ENCODE data around the gene CUL1. TPM values are rescaled to one million over a fixed set of nuclear protein-coding genes. Genes with fewer than 3 reads are reported as not detected.
A peak's percentile ranks its signal among the peaks of the same experiment; 100 is the strongest.

Gene CUL1
- 10 to 100 TPM; 38.9 to 61.2 (median 49.4) TPM for total RNA-seq

DNA sequence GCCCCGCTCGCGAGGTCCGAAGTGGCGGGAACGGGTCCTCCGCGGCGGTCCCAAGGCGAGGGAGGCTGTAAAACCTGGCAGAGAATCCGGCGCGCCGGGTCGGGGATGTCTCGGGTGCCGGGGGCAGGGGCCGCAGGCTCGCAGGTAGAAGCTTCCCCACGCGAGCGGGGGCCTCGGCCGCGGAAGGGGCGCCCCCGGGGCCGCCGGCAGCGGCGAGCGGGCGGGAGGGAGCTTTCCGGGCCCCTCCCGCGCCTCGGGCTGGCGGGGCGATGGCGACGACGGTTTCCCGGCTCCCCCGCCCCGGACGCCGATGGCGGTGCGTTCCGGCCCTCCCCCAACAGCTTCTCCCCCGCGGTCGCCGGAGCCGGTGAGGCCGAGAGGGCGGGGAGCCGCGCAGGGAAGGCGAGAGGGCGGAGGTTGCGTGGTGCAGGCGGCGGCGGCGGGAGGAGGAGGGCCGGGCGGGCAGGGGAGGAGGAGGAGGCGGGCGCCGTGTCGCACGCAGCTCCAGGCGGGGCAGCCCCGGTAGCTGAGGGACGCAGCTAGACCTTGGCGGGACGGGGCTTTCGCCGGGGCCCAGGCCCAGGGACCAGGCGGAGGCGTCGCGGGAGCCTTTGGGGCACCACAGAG is at the start of gene CUL1:
CUL1 (plus strand) TSS at position 507 of the 627 bp plus-strand sequence. CDS start 31,220 bp downstream, outside the sequence.
- intact Hi-C loops (cut with DNase I; ENCODE audit: low total_unique reads): no loop called here
- H3K4me1 ChIP-seq: peaks cover 0 to 4% of the 10 kb centered on the region in 2 donors
- no peaks in the 10 kb centered on the region for H3K27me3 ChIP-seq
- H3K9me3 ChIP-seq: no peaks in the 10 kb centered on the region
- DNase-seq: peak; percentile 82 to 83
- TF ChIP-seq, protein P1, sequence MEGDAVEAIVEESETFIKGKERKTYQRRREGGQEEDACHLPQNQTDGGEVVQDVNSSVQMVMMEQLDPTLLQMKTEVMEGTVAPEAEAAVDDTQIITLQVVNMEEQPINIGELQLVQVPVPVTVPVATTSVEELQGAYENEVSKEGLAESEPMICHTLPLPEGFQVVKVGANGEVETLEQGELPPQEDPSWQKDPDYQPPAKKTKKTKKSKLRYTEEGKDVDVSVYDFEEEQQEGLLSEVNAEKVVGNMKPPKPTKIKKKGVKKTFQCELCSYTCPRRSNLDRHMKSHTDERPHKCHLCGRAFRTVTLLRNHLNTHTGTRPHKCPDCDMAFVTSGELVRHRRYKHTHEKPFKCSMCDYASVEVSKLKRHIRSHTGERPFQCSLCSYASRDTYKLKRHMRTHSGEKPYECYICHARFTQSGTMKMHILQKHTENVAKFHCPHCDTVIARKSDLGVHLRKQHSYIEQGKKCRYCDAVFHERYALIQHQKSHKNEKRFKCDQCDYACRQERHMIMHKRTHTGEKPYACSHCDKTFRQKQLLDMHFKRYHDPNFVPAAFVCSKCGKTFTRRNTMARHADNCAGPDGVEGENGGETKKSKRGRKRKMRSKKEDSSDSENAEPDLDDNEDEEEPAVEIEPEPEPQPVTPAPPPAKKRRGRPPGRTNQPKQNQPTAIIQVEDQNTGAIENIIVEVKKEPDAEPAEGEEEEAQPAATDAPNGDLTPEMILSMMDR (IDR thresholded peaks at IDR 0.05): no peak
- TF ChIP-seq POLR2A (IDR thresholded peaks at IDR 0.05): peak; percentile 39 to 74
- H3K27ac ChIP-seq: peak within 1 kb of the TSS; percentile 92 to 98
- peak within 1 kb of the TSS; percentile 67 to 84 for H3K4me3 ChIP-seq
- no peaks in the 10 kb centered on the region for H3K36me3 ChIP-seq

DNA sequence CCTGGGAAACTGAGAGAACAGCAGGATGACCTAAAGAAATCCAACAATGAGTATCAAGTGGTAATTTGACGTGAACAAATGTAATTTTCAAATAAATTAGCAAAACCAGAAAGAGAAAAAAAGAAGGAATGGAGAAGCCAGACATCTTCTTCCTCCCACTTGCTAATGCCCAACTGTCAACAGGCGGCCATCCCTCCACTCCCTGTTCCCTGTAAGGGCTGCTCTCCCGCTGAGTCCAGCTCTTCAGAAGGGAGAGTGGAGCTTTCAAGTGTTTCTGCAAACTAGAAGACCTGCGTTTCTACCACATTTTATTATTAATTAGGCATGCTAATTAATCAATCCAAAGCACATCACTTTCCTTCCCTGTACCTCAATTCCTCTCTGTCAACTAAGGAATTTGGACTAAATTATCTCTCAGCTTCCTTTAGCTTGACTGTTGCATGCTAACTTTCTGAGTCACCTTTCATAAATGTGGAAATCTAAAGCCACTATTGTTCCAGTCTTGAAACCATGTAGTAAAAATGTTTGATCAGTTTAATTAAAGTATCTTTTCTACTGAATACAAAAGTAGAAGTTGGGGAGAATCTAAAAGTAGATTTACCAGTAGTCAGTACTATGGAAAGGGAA is 48.4 kb upstream of the CUL1 start:
- Histone ChIP-seq H3K4me1 (no peaks in the 10 kb centered on the region), H3K36me3 (no peaks in the 10 kb centered on the region), H3K27ac (no peak overlapping the region), H3K9me3 (no peaks in the 10 kb centered on the region), H3K27me3 (no peaks in the 10 kb centered on the region), H3K4me3 (no peak overlapping the region)
- no peak for TF ChIP-seq POLR2A (IDR thresholded peaks at IDR 0.05)
- TF ChIP-seq, protein P1 (IDR thresholded peaks at IDR 0.05): no peak
- intact Hi-C loops (cut with DNase I; ENCODE audit: low total_unique reads): no loop called here
- DNase-seq: no peak

DNA sequence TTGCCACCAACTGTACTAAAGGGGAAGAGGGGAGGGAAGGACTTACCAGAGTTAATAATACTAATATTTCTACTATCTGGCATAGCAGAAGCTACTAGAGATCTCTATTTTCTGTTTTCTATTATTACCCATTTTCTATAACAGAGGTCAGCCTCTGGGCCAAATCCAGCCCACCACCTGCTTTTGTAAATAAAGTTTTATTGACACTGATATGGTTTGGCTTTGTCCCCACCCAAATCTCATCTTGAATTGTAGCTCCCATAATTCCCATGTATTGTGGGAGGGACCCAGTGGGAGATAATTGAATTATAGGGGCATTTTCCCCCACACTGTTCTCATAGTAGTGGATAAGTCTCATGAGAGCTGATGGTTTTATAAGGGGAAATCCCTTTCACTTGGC is 45.9 kb upstream of the CUL1 start:
- no peak overlapping the region for H3K27ac ChIP-seq
- no peak for DNase-seq
- no peak overlapping the region for H3K4me3 ChIP-seq
- H3K36me3 ChIP-seq: no peaks in the 10 kb centered on the region
- H3K9me3 ChIP-seq: no peaks in the 10 kb centered on the region
- intact Hi-C loops (cut with DNase I; ENCODE audit: low total_unique reads): no loop called here
- TF ChIP-seq POLR2A (IDR thresholded peaks at IDR 0.05): no peak
- TF ChIP-seq, protein P1 (IDR thresholded peaks at IDR 0.05): no peak
- no peaks in the 10 kb centered on the region for H3K27me3 ChIP-seq
- no peaks in the 10 kb centered on the region for H3K4me1 ChIP-seq

DNA sequence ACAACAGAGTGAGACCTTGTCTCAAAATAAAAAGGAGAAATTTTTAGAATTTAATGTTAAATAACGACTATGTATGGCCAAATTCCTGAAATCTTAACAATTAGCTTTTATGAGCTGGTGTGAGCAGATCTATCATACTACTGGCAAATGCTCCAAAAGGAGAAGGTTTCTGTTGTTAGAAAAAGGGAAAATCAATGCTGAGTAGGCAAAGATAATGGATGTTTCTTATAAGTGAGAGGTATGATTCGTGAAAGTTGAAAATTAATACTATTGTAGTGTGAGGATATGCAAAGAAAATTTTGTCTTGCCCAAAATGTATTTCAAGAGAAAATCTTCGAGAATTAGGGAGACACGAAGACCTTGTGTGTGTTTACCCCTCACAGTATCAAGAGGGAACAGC is 40.8 kb upstream of the CUL1 start:
- Histone ChIP-seq H3K27me3 (no peaks in the 10 kb centered on the region), H3K9me3 (no peaks in the 10 kb centered on the region), H3K27ac (no peak overlapping the region), H3K36me3 (no peaks in the 10 kb centered on the region), H3K4me3 (no peak overlapping the region), H3K4me1 (no peaks in the 10 kb centered on the region)
- TF ChIP-seq, protein P1 (IDR thresholded peaks at IDR 0.05): no peak
- TF ChIP-seq POLR2A (IDR thresholded peaks at IDR 0.05): no peak
- intact Hi-C loops (cut with DNase I; ENCODE audit: low total_unique reads): no loop called here
- no peak for DNase-seq

DNA sequence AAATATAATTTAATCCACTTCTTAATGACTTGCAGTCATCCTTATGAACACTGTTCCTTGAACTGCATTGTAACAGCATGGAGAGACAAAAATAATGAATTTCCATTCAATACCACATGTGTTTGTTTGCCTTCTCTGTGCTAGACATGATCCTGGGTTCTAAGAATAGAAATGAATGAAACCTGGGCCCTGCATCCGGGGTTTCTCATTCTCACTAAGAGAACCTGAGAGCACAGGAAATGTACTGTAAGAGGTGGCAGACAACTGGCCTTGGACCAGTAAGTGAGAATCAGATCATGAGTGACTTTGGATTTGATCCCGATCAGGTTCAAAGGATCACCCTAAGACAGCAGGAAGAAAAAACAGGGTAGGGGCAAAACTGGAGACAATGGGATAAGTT is 37.2 kb upstream of the CUL1 start:
- H3K36me3 ChIP-seq: no peaks in the 10 kb centered on the region
- no peak overlapping the region for H3K4me3 ChIP-seq
- no peaks in the 10 kb centered on the region for H3K27me3 ChIP-seq
- intact Hi-C loops (cut with DNase I; ENCODE audit: low total_unique reads): no loop called here
- no peak for TF ChIP-seq POLR2A (IDR thresholded peaks at IDR 0.05)
- TF ChIP-seq, protein P1 (IDR thresholded peaks at IDR 0.05): no peak
- no peaks in the 10 kb centered on the region for H3K4me1 ChIP-seq
- H3K9me3 ChIP-seq: no peaks in the 10 kb centered on the region
- H3K27ac ChIP-seq: no peak overlapping the region
- no peak for DNase-seq

Data from uterus (tissue), 4 donors.